HL-60 (cell line): ENCODE data around the gene MIAT.

Experiments used
- POLR2AphosphoS5 ChIP-seq: IDR thresholded peaks from 2 replicates; pipeline ENCODE4 v1.6.1; 2012; ENCODE audit warnings: low read depth
- TF ChIP-seq, protein P1 (sequence below): IDR thresholded peaks from one replicate; pipeline ENCODE4 v1.5.1; 2011; ENCODE audit warnings: low read length, control low read depth, inconsistent platforms; ENCODE audit not compliant: insufficient read depth

DNA sequence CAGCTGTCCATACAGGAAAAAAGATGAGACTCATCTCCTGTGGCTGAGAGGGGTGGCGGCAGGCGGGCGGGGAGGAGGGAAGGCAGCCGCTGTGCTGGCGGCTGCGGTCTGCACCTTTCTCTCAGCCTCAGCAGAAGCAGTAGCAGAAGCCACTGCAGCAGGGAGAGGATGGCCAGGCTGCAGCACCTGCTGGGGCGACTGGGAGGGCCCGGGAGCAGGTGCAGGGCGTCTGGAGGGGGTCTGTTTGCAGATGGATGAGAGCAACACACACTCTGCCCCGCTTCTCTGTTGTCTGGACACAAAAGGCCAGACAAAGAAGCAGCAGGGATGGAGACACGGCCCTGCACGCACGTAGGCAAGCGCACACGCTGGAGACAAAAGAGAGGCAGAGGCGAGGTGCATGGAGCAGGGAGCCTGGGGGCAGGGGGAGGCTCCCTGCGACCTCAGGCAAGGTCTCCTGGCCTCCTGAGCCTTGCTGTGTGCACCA is 9.3 kb upstream of the MIAT start:
- TF ChIP-seq, protein P1, sequence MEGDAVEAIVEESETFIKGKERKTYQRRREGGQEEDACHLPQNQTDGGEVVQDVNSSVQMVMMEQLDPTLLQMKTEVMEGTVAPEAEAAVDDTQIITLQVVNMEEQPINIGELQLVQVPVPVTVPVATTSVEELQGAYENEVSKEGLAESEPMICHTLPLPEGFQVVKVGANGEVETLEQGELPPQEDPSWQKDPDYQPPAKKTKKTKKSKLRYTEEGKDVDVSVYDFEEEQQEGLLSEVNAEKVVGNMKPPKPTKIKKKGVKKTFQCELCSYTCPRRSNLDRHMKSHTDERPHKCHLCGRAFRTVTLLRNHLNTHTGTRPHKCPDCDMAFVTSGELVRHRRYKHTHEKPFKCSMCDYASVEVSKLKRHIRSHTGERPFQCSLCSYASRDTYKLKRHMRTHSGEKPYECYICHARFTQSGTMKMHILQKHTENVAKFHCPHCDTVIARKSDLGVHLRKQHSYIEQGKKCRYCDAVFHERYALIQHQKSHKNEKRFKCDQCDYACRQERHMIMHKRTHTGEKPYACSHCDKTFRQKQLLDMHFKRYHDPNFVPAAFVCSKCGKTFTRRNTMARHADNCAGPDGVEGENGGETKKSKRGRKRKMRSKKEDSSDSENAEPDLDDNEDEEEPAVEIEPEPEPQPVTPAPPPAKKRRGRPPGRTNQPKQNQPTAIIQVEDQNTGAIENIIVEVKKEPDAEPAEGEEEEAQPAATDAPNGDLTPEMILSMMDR: no peak
- peak; percentile 62; the same call in 1 of the 2 replicates for TF ChIP-seq POLR2AphosphoS5
